Measurements from ENCODE around the gene MOGAT2. TPM values are rescaled to one million over a fixed set of nuclear protein-coding genes. Genes with fewer than 3 reads are reported as not detected.
"Not testable (repeated sequence)": the region's sequence is repeated elsewhere in the genome, so short reads cannot be mapped to it uniquely, and the experiment has no call there.

The MOGAT2 gene
- total RNA-seq, 3 donors from 2014 or later: 86.4 to 247 (median 192) TPM

DNA sequence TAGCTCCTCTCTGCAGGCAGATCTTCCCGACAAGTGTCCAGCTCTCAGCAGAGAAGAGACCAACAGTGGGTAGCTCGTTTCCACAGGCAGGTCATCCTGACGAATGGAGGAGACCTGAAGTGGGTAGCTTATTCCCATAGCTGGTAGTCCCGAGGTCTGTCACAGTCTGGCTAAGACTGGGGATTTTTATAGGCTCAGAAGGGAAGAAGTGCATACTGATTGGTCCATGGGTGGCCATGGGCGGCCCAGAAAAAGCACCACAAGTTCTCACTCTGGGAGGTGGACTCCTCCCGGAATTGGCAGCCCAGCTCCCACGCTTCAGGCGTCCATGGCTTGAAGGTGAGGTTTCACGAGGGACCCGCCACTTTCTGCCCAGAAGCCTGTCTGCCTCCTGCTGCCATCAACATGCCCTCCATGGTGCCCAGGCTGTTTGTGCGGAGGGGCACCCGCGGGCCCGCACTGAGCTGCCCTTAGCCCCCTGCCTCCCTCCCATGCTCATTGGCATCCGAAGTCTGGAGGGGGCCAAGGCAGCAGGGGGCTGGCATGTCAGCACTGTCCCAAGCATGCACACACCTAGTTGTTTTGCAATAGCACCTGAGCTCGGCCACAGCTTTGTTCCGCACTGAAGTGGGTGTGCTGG, 38.9 kb upstream of the MOGAT2 start:
- H3K36me3 ChIP-seq (ENCODE audit: low read depth): no peaks in the 10 kb centered on the region
- no peaks in the 10 kb centered on the region for H3K9me3 ChIP-seq
- H3K4me3 ChIP-seq: no peak overlapping the region
- no peaks in the 10 kb centered on the region for H3K4me1 ChIP-seq (ENCODE audit: low read depth)
- ATAC-seq (no peak), DNase-seq (no peak)
- intact Hi-C loops (cut with DNase I, micrococcal nuclease): no loop called here
- TF ChIP-seq, protein P1, sequence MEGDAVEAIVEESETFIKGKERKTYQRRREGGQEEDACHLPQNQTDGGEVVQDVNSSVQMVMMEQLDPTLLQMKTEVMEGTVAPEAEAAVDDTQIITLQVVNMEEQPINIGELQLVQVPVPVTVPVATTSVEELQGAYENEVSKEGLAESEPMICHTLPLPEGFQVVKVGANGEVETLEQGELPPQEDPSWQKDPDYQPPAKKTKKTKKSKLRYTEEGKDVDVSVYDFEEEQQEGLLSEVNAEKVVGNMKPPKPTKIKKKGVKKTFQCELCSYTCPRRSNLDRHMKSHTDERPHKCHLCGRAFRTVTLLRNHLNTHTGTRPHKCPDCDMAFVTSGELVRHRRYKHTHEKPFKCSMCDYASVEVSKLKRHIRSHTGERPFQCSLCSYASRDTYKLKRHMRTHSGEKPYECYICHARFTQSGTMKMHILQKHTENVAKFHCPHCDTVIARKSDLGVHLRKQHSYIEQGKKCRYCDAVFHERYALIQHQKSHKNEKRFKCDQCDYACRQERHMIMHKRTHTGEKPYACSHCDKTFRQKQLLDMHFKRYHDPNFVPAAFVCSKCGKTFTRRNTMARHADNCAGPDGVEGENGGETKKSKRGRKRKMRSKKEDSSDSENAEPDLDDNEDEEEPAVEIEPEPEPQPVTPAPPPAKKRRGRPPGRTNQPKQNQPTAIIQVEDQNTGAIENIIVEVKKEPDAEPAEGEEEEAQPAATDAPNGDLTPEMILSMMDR (IDR thresholded peaks at IDR 0.05): no peak

GRCh38 chr11:75679566-75679965, 38.1 kb upstream of the MOGAT2 start:
- intact Hi-C loops (cut with DNase I, micrococcal nuclease): no loop called here
- Histone ChIP-seq H3K4me3 (no peak overlapping the region), H3K36me3 (ENCODE audit: low read depth) (no peaks in the 10 kb centered on the region), H3K4me1 (ENCODE audit: low read depth) (no peaks in the 10 kb centered on the region), H3K9me3 (no peaks in the 10 kb centered on the region)
- DNase-seq (no peak), ATAC-seq (no peak)
- TF ChIP-seq, protein P1 (IDR thresholded peaks at IDR 0.05): no peak

DNA sequence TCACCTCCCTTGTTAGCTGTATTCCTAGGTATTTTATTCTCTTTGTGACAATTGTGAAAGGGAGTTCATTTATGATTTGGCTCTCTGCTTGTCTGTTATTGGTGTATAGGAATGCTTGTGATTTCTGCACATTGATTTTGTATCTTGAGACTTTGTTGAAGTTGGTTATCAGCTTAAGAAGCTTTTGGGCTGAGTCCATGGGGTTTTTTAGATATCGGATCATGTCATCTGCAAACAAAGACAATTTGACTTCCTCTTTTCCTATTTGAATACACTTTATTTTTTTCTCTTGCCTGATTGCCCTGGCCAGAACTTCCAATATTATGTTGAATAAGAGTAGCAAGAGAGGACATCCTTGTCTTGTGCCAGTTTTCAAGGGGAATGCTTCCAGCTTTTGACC, 33.8 kb upstream of the MOGAT2 start:
- ATAC-seq, H3K4me3 ChIP-seq: not testable (repeated sequence)

GRCh38 chr11:75689863-75690609, 27.6 kb upstream of the MOGAT2 start:
- TF ChIP-seq, protein P1 (IDR thresholded peaks at IDR 0.05): no peak
- Histone ChIP-seq H3K4me1 (ENCODE audit: low read depth) (no peaks in the 10 kb centered on the region), H3K9me3 (no peaks in the 10 kb centered on the region), H3K36me3 (ENCODE audit: low read depth) (no peaks in the 10 kb centered on the region), H3K4me3 (no peak overlapping the region)
- peak; percentile 24 for ATAC-seq
- intact Hi-C loops (cut with DNase I, micrococcal nuclease): no loop called here
- no peak for DNase-seq

More for the DNA sequence above, 33.8 kb upstream of the MOGAT2 start:
- H3K4me1 ChIP-seq (ENCODE audit: low read depth); intact Hi-C loops (cut with DNase I, micrococcal nuclease); H3K9me3 ChIP-seq; DNase-seq; H3K36me3 ChIP-seq (ENCODE audit: low read depth): not testable (repeated sequence)

- Histone ChIP-seq H3K4me1 (ENCODE audit: low read depth) (no peaks in the 10 kb centered on the region), H3K36me3 (ENCODE audit: low read depth) (no peaks in the 10 kb centered on the region), H3K9me3 (no peaks in the 10 kb centered on the region), H3K4me3 (no peak overlapping the region)
- DNase-seq (no peak), ATAC-seq (no peak)
- TF ChIP-seq, protein P1 (IDR thresholded peaks at IDR 0.05): no peak
- intact Hi-C loops (cut with DNase I, micrococcal nuclease): no loop called here
Measured at GRCh38 chr11:75691804-75692203, 25.8 kb upstream of the MOGAT2 start.

GRCh38 chr11:75697906-75698581, 19.6 kb upstream of the MOGAT2 start:
- ATAC-seq (no peak), DNase-seq (no peak)
- intact Hi-C loops (cut with DNase I, micrococcal nuclease): no loop called here
- Histone ChIP-seq H3K36me3 (ENCODE audit: low read depth) (no peaks in the 10 kb centered on the region), H3K9me3 (no peaks in the 10 kb centered on the region), H3K4me3 (no peak overlapping the region), H3K4me1 (ENCODE audit: low read depth) (no peaks in the 10 kb centered on the region)
- TF ChIP-seq, protein P1 (IDR thresholded peaks at IDR 0.05): no peak
